ENCODE measurements around the gene SHCBP1L. TPM values are rescaled to one million over a fixed set of nuclear protein-coding genes. Genes with fewer than 3 reads are reported as not detected.

Gene SHCBP1L
- not detected for total RNA-seq

- no peaks in the 10 kb centered on the region for H3K9me3 Mint-ChIP-seq
- CTCF ChIA-PET: no interaction called here
- H3K27ac Mint-ChIP-seq: no peak within 1 kb of the TSS
- no peak within 1 kb of the TSS for H3K4me3 Mint-ChIP-seq
- no peaks in the 10 kb centered on the region for H3K36me3 Mint-ChIP-seq (ENCODE audit: low read depth)
- DNase-seq: no peak
- H3K4me1 Mint-ChIP-seq: peaks cover 4% of the 10 kb centered on the region
- H3K27me3 Mint-ChIP-seq: peaks cover 25% of the 10 kb centered on the region
- POLR2A ChIA-PET: no interaction called here
Observed at GRCh38 chr1:182952677-182953444, at the start of gene SHCBP1L. Gene SHCBP1L, minus strand, starts transcription at chr1:182953166. Its CDS starts 33 bp downstream, at chr1:182953133.

- ChIA-PET CTCF (no interaction called here), POLR2A (no interaction called here)
- no peaks in the 10 kb centered on the region for H3K36me3 Mint-ChIP-seq (ENCODE audit: low read depth)
- no peak overlapping the region for H3K27ac Mint-ChIP-seq
- H3K4me1 Mint-ChIP-seq: no peaks in the 10 kb centered on the region
- DNase-seq: no peak
- no peak overlapping the region for H3K4me3 Mint-ChIP-seq
- H3K27me3 Mint-ChIP-seq: peaks cover 43% of the 10 kb centered on the region
- H3K9me3 Mint-ChIP-seq: no peaks in the 10 kb centered on the region
Observed at GRCh38 chr1:183002267-183002666, 49.3 kb upstream of the SHCBP1L start.

- CTCF ChIA-PET: interaction anchor here (1.0 kb wide), 1 partner anchor 10 kb away, joined by 3 read pairs; no protein-coding TSS in a partner anchor
- Mint-ChIP-seq H3K27me3 (peaks cover 44% of the 10 kb centered on the region), H3K4me1 (no peaks in the 10 kb centered on the region), H3K36me3 (ENCODE audit: low read depth) (no peaks in the 10 kb centered on the region), H3K9me3 (no peaks in the 10 kb centered on the region), H3K27ac (no peak overlapping the region), H3K4me3 (no peak overlapping the region)
- DNase-seq: no peak
- POLR2A ChIA-PET: no interaction called here
Observed at GRCh38 chr1:183000167-183000962, 47.4 kb upstream of the SHCBP1L start.

- no peak overlapping the region for H3K4me3 Mint-ChIP-seq
Observed at GRCh38 chr1:182998482-182998881, 45.5 kb upstream of the SHCBP1L start.

GRCh38 chr1:182996816-182997215, 43.9 kb upstream of the SHCBP1L start:
- peaks cover 37% of the 10 kb centered on the region for H3K27me3 Mint-ChIP-seq
- ChIA-PET POLR2A (no interaction called here), CTCF (no interaction called here)
- no peaks in the 10 kb centered on the region for H3K36me3 Mint-ChIP-seq (ENCODE audit: low read depth)
- H3K27ac Mint-ChIP-seq: no peak overlapping the region
- H3K4me1 Mint-ChIP-seq: no peaks in the 10 kb centered on the region
- H3K4me3 Mint-ChIP-seq: no peak overlapping the region
- no peak for DNase-seq
- no peaks in the 10 kb centered on the region for H3K9me3 Mint-ChIP-seq

More at GRCh38 chr1:182998482-182998881, 45.5 kb upstream of the SHCBP1L start:
- CTCF ChIA-PET: no interaction called here
- peaks cover 31% of the 10 kb centered on the region for H3K27me3 Mint-ChIP-seq
- POLR2A ChIA-PET: no interaction called here
- H3K4me1 Mint-ChIP-seq: no peaks in the 10 kb centered on the region
- no peak overlapping the region for H3K27ac Mint-ChIP-seq
- no peak for DNase-seq
- H3K36me3 Mint-ChIP-seq (ENCODE audit: low read depth): no peaks in the 10 kb centered on the region
- H3K9me3 Mint-ChIP-seq: no peaks in the 10 kb centered on the region

GRCh38 chr1:182995894-182996293, 42.9 kb upstream of the SHCBP1L start:
- H3K9me3 Mint-ChIP-seq: no peaks in the 10 kb centered on the region
- ChIA-PET POLR2A (no interaction called here), CTCF (no interaction called here)

GRCh38 chr1:182993746-182994145, 40.8 kb upstream of the SHCBP1L start:
- no peaks in the 10 kb centered on the region for H3K9me3 Mint-ChIP-seq
- no peak overlapping the region for H3K27ac Mint-ChIP-seq
- POLR2A ChIA-PET: no interaction called here
- H3K4me3 Mint-ChIP-seq: no peak overlapping the region
- H3K36me3 Mint-ChIP-seq (ENCODE audit: low read depth): no peaks in the 10 kb centered on the region
- CTCF ChIA-PET: no interaction called here
- H3K27me3 Mint-ChIP-seq: peaks cover 38% of the 10 kb centered on the region
- no peaks in the 10 kb centered on the region for H3K4me1 Mint-ChIP-seq
- DNase-seq: no peak

More at GRCh38 chr1:182995894-182996293, 42.9 kb upstream of the SHCBP1L start:
- Mint-ChIP-seq H3K27me3 (peaks cover 38% of the 10 kb centered on the region), H3K27ac (no peak overlapping the region), H3K4me1 (no peaks in the 10 kb centered on the region), H3K4me3 (no peak overlapping the region), H3K36me3 (ENCODE audit: low read depth) (no peaks in the 10 kb centered on the region)
- no peak for DNase-seq

- H3K27me3 Mint-ChIP-seq: peaks cover 34% of the 10 kb centered on the region
- H3K27ac Mint-ChIP-seq: no peak overlapping the region
- peaks cover 2% of the 10 kb centered on the region for H3K36me3 Mint-ChIP-seq (ENCODE audit: low read depth)
- no peak for DNase-seq
- no peak overlapping the region for H3K4me3 Mint-ChIP-seq
- ChIA-PET POLR2A (no interaction called here), CTCF (interaction anchor here (1.1 kb wide), 1 partner anchor 9 kb away, joined by 3 read pairs; no protein-coding TSS in a partner anchor)
- H3K4me1 Mint-ChIP-seq: no peaks in the 10 kb centered on the region
- no peaks in the 10 kb centered on the region for H3K9me3 Mint-ChIP-seq
Observed at GRCh38 chr1:182990413-182991144, 37.6 kb upstream of the SHCBP1L start.

GRCh38 chr1:182985876-182986275, 32.9 kb upstream of the SHCBP1L start:
- ChIA-PET CTCF (no interaction called here), POLR2A (no interaction called here)
- no peak for DNase-seq
- Mint-ChIP-seq H3K4me3 (no peak overlapping the region), H3K9me3 (no peaks in the 10 kb centered on the region), H3K27ac (no peak overlapping the region), H3K27me3 (peaks cover 32% of the 10 kb centered on the region), H3K4me1 (no peaks in the 10 kb centered on the region), H3K36me3 (ENCODE audit: low read depth) (peaks cover 2% of the 10 kb centered on the region)

GRCh38 chr1:182984621-182985020, 31.7 kb upstream of the SHCBP1L start:
- ChIA-PET CTCF (interaction anchor here (0.7 kb wide), 2 partner anchors 48 to 471 kb away, joined by 3 to 4 read pairs; no protein-coding TSS in a partner anchor), POLR2A (no interaction called here)
- Mint-ChIP-seq H3K9me3 (no peaks in the 10 kb centered on the region), H3K27ac (no peak overlapping the region), H3K4me1 (no peaks in the 10 kb centered on the region), H3K36me3 (ENCODE audit: low read depth) (peaks cover 2% of the 10 kb centered on the region), H3K27me3 (peaks cover 24% of the 10 kb centered on the region), H3K4me3 (no peak overlapping the region)
- no peak for DNase-seq

- peaks cover 26% of the 10 kb centered on the region for H3K27me3 Mint-ChIP-seq
- H3K36me3 Mint-ChIP-seq (ENCODE audit: low read depth): peaks cover 2% of the 10 kb centered on the region
- POLR2A ChIA-PET: no interaction called here
Observed at GRCh38 chr1:182984138-182984537, 31.2 kb upstream of the SHCBP1L start.

GRCh38 chr1:182978151-182978853, 25.3 kb upstream of the SHCBP1L start:
- H3K4me3 Mint-ChIP-seq: no peak overlapping the region
- H3K36me3 Mint-ChIP-seq (ENCODE audit: low read depth): no peaks in the 10 kb centered on the region
- ChIA-PET POLR2A (no interaction called here), CTCF (no interaction called here)
- H3K9me3 Mint-ChIP-seq: no peaks in the 10 kb centered on the region
- H3K4me1 Mint-ChIP-seq: no peaks in the 10 kb centered on the region
- H3K27me3 Mint-ChIP-seq: peaks cover 14% of the 10 kb centered on the region
- H3K27ac Mint-ChIP-seq: no peak overlapping the region
- no peak for DNase-seq

More at GRCh38 chr1:182984138-182984537, 31.2 kb upstream of the SHCBP1L start:
- Mint-ChIP-seq H3K9me3 (no peaks in the 10 kb centered on the region), H3K4me3 (no peak overlapping the region), H3K27ac (no peak overlapping the region), H3K4me1 (no peaks in the 10 kb centered on the region)
- no peak for DNase-seq
- CTCF ChIA-PET: no interaction called here
